Spleen (tissue), 11 donors: ENCODE data around the gene TPSD1. TPM values are rescaled to one million over a fixed set of nuclear protein-coding genes. Genes with fewer than 3 reads are reported as not detected.
"Not testable (repeated sequence)": the region's sequence is repeated elsewhere in the genome, so short reads cannot be mapped to it uniquely, and the experiment has no call there.

Experiments
- DNase-seq: peaks from one replicate; pipeline ENCODE4 v3.0.0-alpha.2; 2020
- H3K27ac ChIP-seq, 8 donors: fragments of 200-600 bp; sonication (generic) in 7 of 8; 1 replicate in 4 of 8; 2 replicates in 4 of 8; pipeline versions ENCODE4 v1.5.0 to v1.8.0; 2016 to 2021; ENCODE audit warnings: inconsistent platforms in 4 of 8, mild to moderate bottlenecking in 4 of 8, moderate library complexity in 1 of 8
- H3K27me3 ChIP-seq, 7 donors: fragments of 200-600 bp; sonication (generic) in 6 of 7; replicated peaks in 1 of 7; 1 replicate in 4 of 7; 2 replicates in 3 of 7; pipeline versions ENCODE4 v1.5.0 to v1.8.0; 2016 to 2021; ENCODE audit warnings: inconsistent platforms in 3 of 7, mild to moderate bottlenecking in 1 of 7
- H3K36me3 ChIP-seq, 6 donors: fragments of 200-600 bp; sonication (generic) in 5 of 6; 1 replicate in 4 of 6; 2 replicates in 2 of 6; pipeline versions ENCODE4 v1.5.0 to v1.8.0; 2016 to 2021; ENCODE audit warnings: inconsistent platforms in 2 of 6
- H3K4me1 ChIP-seq, 6 donors: fragments of 200-600 bp; sonication (generic) in 5 of 6; 1 replicate in 3 of 6; 2 replicates in 3 of 6; pipeline versions ENCODE4 v1.5.0 to v1.8.0; 2016 to 2021; ENCODE audit warnings: inconsistent platforms in 3 of 6
- H3K4me3 ChIP-seq, 8 donors: fragments of 200-600 bp; sonication (generic) in 7 of 8; 1 replicate in 4 of 8; 2 replicates in 4 of 8; pipeline versions ENCODE4 v1.5.0 to v1.8.0; 2016 to 2021; ENCODE audit warnings: inconsistent platforms in 4 of 8, mild to moderate bottlenecking in 4 of 8, moderate library complexity in 2 of 8
- H3K9me3 ChIP-seq, 8 donors: fragments of 200-600 bp; sonication (generic) in 7 of 8; 1 replicate in 4 of 8; 2 replicates in 4 of 8; pipeline versions ENCODE4 v1.5.0 to v1.8.0; 2016 to 2021; ENCODE audit warnings: inconsistent platforms in 4 of 8
- POLR2A ChIP-seq, 3 donors: fragments of 450-650 bp; IDR thresholded peaks; one replicate each; pipeline ENCODE4 v1.5.1; 2017; ENCODE audit warnings: antibody characterized with exemption in 3 of 3, mild to moderate bottlenecking in 1 of 3
- POLR2AphosphoS5 ChIP-seq, 3 donors: sonication (generic); formaldehyde crosslinking; IDR thresholded peaks; one replicate each; pipeline ENCODE4 v1.5.1; 2017; ENCODE audit warnings: antibody characterized with exemption in 3 of 3
- WGBS, 5 donors: extraction: QIAGEN DNeasy Blood & Tissue Kit in 3 of 5; methylation state at CpG; one replicate each; pipeline versions ENCODE4 v1.1.5 to v1.1.7; 2013 to 2018; 5-methylcytosine and 5-hydroxymethylcytosine counted together
- intact Hi-C: fragments of 100-400 bp; cut with DNase I; formaldehyde crosslinking; loops from one replicate; pipeline ENCODE4 v1.15.0; 2023; ENCODE audit warnings: low total_unique reads
- polyA plus RNA-seq, 3 donors: library from polyadenylated mRNA; stranded (reverse); fragments of 200-250 nt; gene quantifications; one replicate each; pipeline ENCODE4 v1.2.1, GENCODE V29; 2013
- total RNA-seq, 7 donors: library from RNA; depleted of rRNA in 3 of 7; stranded (reverse); fragments of >200 nt in 3 of 7; fragmentation: NEBNext Ultra II Directional in 4 of 7; extraction: Animal tissue kit (Norgen Biotek cat#: 25700) in 4 of 7; gene quantifications; one replicate each; pipeline versions ENCODE4 v1.1.0 to v1.2.1, GENCODE V29; 2016 to 2021
- TF ChIP-seq, protein P1 (sequence below), 11 experiments: fragments of 200-600 bp in 7 of 11; fragments of 450-650 bp in 4 of 11; sonication (generic) in 4 of 11; IDR thresholded peaks in 8 of 11; conservative IDR thresholded peaks in 3 of 11; 1 replicate in 7 of 11; 2 replicates in 4 of 11; pipeline versions ENCODE4 v1.4.0 to v1.8.0; 2016 to 2021; ENCODE audit warnings: antibody characterized with exemption in 11 of 11, inconsistent platforms in 4 of 11, mild to moderate bottlenecking in 1 of 11
- donor health status: healthy with polysubstance abuse.
- donor health status: DM: no; HTN: no; CAD: no; lungs with moderate emphysema.
- donor health status: DM: no; HTN: no; CAD: no.
- donor health status: Bipolar disorder and iron deficiency.
- donor health status: healthy.
- donor health status: DM: no; HTN: no; CAD: no.
- donor health status: DM: yes; HTN: yes; CAD: no.

Gene TPSD1
- total and polyA plus RNA-seq, 10 donors, result 0.11 to 0.76 TPM; not detected in 8

DNA sequence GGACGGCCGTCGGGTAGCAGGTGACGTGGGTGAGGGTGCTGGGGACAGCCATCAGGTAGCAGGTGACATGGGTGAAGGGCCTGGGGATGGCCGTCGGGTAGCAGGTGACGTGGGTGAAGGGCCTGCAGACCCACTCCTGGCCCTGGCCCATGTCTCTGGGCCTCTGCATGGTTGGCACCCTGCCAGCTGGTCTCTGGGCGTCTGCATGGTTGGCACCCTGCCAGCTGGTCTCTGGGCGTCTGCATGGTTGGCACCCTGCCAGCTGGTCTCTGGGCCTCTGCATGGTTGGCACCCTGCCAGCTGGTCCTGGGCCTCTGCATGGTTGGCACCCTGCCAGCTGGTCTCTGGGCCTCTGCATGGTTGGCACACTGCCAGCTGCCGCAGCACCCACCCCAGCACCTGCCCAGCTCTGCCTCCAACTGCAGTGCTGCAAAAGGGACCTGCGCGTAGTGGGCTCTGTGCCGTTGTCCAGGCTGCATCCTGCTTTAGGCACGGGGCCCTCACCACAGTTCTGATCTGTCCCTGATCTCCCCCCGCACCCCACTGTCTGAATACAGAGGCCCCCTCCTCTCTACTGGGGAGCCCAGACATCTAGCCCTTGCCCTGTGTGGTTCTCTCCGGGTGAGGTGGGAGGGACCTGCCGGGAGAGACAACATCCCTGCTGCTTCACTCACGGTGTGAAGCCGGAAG, 16.0 kb downstream of the TPSD1 start:
- 20 to 38% (median 26%) methylated on average over 9 to 19 of the region's 19 CpGs for WGBS, 5 donors
- H3K36me3 ChIP-seq, H3K4me3 ChIP-seq, H3K27ac ChIP-seq, H3K9me3 ChIP-seq, intact Hi-C loops: not testable (repeated sequence)
- peak in 1 of 3 donors; percentile 22 for TF ChIP-seq POLR2AphosphoS5 (IDR thresholded peaks at IDR 0.05)
- peaks cover 0 to 69% (median 23%) of the 10 kb centered on the region in 7 donors for H3K27me3 ChIP-seq
- peaks cover 0 to 11% (median 6%) of the 10 kb centered on the region in 6 donors for H3K4me1 ChIP-seq
- peak; percentile 61 for DNase-seq

DNA sequence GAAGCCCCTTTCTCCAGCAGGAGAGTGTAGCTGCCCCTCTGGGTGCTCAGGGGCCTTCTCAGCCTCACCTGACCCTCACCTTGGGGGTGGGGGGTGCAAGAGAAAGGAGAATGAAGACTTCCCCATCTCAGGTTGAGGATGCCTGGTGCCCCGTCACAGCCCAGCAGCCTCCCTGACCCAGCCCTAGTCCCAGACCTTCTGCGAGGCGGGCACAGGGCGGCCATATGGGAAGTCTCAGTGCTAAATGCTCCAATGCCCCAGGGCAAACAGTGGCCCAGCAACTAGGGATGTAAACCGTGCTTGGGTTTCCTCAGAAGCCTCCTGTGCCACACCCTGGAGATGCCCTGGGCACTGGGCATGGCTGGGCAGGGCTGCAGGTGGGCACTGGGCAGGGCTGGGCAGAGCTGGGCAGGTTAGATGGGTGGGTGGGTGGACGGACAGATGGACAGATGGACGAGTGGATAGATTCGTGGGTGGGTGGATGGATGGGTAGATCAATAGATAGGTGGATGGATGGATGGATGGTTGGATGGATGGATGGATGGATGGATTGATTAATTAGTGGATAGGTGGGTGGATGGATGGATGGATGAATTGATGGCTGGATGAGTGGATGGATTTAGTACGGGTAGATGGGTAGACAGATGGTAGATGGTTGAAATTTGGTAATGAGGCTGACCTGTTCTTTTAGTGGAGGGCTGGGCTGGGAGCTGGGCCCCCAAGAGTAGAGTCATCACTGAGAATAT, 16.8 kb downstream of the TPSD1 start:
- DNase-seq, result peak; percentile 62
- intact Hi-C loops, result no loop called here
- WGBS, 5 donors, result 71 to 76% (median 72%) methylated on average over 5 to 9 of the region's 9 CpGs

DNA sequence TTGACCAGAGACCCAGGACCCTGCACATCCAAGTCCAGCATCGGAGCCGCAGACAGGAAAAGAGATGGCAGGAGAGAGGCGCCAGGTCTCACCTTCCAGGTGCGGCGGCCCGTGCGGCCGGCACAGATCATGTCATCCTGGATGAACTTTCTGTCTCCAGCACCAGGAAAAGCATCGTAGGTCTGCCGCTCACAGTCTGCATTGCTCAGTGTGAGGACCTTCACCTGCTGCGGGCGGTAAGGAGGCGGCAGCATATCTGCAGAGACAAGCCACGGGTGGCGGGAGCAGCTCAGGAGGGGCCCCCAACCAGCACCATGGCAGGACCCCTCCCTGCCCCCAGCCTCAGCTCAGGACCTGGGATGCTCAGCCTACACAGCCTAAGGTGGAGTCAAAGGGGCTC, 17.9 kb downstream of the TPSD1 start:
- H3K4me3 ChIP-seq, result no peak overlapping the region
- H3K27ac ChIP-seq, result no peak overlapping the region
- peaks cover 0 to 87% (median 43%) of the 10 kb centered on the region in 7 donors for H3K27me3 ChIP-seq
- DNase-seq, result no peak
- TF ChIP-seq POLR2AphosphoS5 (IDR thresholded peaks at IDR 0.05) (no peak), POLR2A (IDR thresholded peaks at IDR 0.05) (no peak)
- TF ChIP-seq, protein P1, sequence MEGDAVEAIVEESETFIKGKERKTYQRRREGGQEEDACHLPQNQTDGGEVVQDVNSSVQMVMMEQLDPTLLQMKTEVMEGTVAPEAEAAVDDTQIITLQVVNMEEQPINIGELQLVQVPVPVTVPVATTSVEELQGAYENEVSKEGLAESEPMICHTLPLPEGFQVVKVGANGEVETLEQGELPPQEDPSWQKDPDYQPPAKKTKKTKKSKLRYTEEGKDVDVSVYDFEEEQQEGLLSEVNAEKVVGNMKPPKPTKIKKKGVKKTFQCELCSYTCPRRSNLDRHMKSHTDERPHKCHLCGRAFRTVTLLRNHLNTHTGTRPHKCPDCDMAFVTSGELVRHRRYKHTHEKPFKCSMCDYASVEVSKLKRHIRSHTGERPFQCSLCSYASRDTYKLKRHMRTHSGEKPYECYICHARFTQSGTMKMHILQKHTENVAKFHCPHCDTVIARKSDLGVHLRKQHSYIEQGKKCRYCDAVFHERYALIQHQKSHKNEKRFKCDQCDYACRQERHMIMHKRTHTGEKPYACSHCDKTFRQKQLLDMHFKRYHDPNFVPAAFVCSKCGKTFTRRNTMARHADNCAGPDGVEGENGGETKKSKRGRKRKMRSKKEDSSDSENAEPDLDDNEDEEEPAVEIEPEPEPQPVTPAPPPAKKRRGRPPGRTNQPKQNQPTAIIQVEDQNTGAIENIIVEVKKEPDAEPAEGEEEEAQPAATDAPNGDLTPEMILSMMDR (IDR thresholded peaks at IDR 0.05 in 8 of 11, conservative IDR thresholded peaks at IDR 0.05 in 3 of 11), result no peak
- intact Hi-C loops, result no loop called here
- H3K9me3 ChIP-seq, result no peaks in the 10 kb centered on the region
- H3K36me3 ChIP-seq, result no peaks in the 10 kb centered on the region
- H3K4me1 ChIP-seq, result peaks cover 0 to 19% (median 6%) of the 10 kb centered on the region in 6 donors
- 87 to 95% (median 93%) methylated on average over 7 to 15 of the region's 15 CpGs for WGBS, 5 donors

More for the DNA sequence above, 16.8 kb downstream of the TPSD1 start:
- no peaks in the 10 kb centered on the region for H3K9me3 ChIP-seq
- H3K4me3 ChIP-seq, result no peak overlapping the region
- H3K4me1 ChIP-seq, result peaks cover 0 to 11% (median 6%) of the 10 kb centered on the region in 6 donors
- no peak overlapping the region for H3K27ac ChIP-seq
- peaks cover 0 to 77% (median 31%) of the 10 kb centered on the region in 7 donors for H3K27me3 ChIP-seq
- TF ChIP-seq POLR2A (IDR thresholded peaks at IDR 0.05) (no peak), POLR2AphosphoS5 (IDR thresholded peaks at IDR 0.05) (no peak)
- TF ChIP-seq, protein P1 (IDR thresholded peaks at IDR 0.05 in 8 of 11, conservative IDR thresholded peaks at IDR 0.05 in 3 of 11), result no peak
- H3K36me3 ChIP-seq, result no peaks in the 10 kb centered on the region

DNA sequence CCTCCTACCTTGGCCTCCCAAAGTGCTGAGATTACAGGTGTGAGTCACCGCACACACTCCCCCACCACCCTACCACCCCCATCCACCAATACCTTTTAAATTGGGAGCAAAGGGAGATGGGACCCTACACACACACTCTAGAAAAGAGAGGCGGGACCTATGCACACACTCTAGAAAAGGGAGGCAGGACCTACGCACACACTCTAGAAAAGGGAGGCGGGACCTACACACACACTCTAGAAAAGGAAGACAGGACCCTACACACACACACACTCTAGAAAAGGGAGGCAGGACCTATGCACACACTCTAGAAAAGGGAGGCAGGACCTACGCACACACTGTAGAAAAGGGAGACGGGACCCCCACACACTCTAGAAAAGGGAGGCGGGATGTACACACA, 18.9 kb downstream of the TPSD1 start:
- intact Hi-C loops, result no loop called here
- peaks cover 0 to 27% (median 6%) of the 10 kb centered on the region in 6 donors for H3K4me1 ChIP-seq
- DNase-seq, result no peak
- no peak for TF ChIP-seq POLR2AphosphoS5 (IDR thresholded peaks at IDR 0.05)
- TF ChIP-seq, protein P1 (IDR thresholded peaks at IDR 0.05 in 8 of 11, conservative IDR thresholded peaks at IDR 0.05 in 3 of 11), result no peak
- TF ChIP-seq POLR2A (IDR thresholded peaks at IDR 0.05), result no peak
- H3K27ac ChIP-seq, result no peak overlapping the region
- WGBS, 5 donors, result 89 to 96% (median 92%) methylated on average over 7 of the region's 7 CpGs
- no peak overlapping the region for H3K4me3 ChIP-seq
- H3K27me3 ChIP-seq, result peaks cover 0 to 87% (median 45%) of the 10 kb centered on the region in 7 donors
- H3K36me3 ChIP-seq, result no peaks in the 10 kb centered on the region
- no peaks in the 10 kb centered on the region for H3K9me3 ChIP-seq
